Coronary artery (tissue), 2 donors: Measurements from ENCODE around the gene CTSF.
"Not testable (repeated sequence)": the region's sequence is repeated elsewhere in the genome, so short reads cannot be mapped to it uniquely, and the experiment has no call there.

Source experiments
- DNase-seq: peaks from one replicate; pipeline ENCODE4 v3.0.0-alpha.2; 2017; ENCODE audit warnings: low spot score
- H3K27ac ChIP-seq, 2 donors: fragments of 200-600 bp; sonication (generic); one replicate each; pipeline ENCODE4 v1.5.1; 2016 to 2019
- H3K4me3 ChIP-seq: fragments of 200-600 bp; sonication (generic); 2 replicates; pipeline ENCODE4 v1.5.1; 2016; ENCODE audit warnings: mild to moderate bottlenecking, moderate library complexity
- TF ChIP-seq, protein P1 (sequence below): fragments of 200-600 bp; sonication (generic); IDR thresholded peaks from one replicate; pipeline ENCODE4 v1.5.1; 2019; ENCODE audit warnings: antibody characterized with exemption

The CTSF gene

DNA sequence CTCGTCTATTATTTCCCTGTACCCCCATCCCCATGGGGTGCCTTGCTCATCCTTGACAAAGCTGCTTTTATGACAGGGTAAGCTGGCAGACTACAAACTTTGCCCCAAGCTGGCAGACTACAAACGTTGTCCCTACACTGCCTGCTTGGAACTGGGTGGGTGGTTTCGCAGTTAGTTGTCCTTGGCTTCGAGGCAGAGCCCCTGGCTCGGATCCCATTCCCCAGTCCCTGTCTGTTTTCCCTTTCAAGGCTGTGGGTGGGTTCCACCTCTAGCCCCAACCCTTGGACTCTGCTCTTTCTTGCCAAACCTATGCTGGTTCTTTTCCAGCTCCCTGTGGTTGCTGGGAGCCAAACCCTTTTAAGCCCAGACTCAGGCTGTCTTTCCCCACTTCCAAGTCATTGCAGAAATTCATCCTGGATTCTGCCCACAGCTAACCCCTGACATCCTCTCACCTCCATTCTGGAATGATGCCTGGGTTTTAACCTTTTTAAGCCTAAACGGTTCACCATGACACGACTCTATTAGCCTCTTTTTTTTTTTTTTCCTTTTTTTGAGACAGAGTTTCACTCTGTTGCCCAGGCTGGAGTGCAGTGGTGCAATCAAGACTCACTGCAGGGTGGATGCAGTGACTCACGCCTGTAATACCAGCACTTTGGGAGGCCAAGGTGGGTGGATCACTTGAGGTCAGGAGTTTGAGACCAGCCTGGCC is 38.9 kb upstream of the CTSF start:
- H3K27ac ChIP-seq: peak overlapping the region; percentile 63 to 87
- peak; percentile 93 for DNase-seq
- TF ChIP-seq, protein P1, sequence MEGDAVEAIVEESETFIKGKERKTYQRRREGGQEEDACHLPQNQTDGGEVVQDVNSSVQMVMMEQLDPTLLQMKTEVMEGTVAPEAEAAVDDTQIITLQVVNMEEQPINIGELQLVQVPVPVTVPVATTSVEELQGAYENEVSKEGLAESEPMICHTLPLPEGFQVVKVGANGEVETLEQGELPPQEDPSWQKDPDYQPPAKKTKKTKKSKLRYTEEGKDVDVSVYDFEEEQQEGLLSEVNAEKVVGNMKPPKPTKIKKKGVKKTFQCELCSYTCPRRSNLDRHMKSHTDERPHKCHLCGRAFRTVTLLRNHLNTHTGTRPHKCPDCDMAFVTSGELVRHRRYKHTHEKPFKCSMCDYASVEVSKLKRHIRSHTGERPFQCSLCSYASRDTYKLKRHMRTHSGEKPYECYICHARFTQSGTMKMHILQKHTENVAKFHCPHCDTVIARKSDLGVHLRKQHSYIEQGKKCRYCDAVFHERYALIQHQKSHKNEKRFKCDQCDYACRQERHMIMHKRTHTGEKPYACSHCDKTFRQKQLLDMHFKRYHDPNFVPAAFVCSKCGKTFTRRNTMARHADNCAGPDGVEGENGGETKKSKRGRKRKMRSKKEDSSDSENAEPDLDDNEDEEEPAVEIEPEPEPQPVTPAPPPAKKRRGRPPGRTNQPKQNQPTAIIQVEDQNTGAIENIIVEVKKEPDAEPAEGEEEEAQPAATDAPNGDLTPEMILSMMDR: no peak

DNA sequence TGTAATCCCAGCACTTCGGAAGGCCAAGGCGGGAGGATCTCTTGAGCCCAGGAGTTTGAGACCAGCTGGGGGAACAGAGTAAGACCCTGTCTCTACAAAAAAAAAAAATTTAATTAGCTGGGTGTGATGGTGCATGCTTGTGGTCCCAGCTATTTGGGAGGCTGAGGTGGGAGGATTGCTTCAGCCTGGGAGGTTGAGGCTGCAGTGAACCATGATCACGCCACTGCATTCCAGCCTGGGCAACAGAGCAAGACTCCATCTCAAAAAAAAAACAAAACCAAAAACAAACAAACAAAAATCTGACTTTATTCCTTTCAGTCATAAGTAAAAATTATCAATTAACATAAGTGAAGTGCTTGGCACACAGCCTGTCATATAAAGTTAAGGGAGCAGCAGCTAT is 38.2 kb upstream of the CTSF start:
- not testable (repeated sequence) for H3K4me3 ChIP-seq, DNase-seq
- H3K27ac ChIP-seq: peak overlapping the region; percentile 63 to 87

More for the DNA sequence above, 38.9 kb upstream of the CTSF start:
- H3K4me3 ChIP-seq: no peak overlapping the region

DNA sequence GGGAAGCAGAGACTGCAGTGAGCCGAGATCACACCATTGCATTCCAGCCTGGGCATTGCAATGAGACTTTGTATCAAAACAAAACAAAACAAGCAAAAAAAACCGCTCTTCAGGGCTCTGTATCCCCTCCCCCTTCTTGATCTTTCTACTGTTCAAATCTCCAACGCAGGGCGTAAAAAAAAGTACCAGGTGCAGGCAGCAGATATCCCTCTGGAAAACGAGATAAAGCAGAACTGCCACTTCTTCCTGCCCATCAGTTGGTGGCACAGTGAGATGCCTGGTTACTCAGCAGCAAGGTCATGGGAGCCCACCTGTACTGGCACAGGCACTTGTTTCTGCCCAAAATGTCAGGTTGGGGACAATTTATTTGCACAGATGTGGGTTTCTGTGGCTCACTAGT is 35.7 kb upstream of the CTSF start:
- H3K27ac ChIP-seq: no peak overlapping the region
- no peak for DNase-seq
- H3K4me3 ChIP-seq: no peak overlapping the region
- TF ChIP-seq, protein P1: no peak

DNA sequence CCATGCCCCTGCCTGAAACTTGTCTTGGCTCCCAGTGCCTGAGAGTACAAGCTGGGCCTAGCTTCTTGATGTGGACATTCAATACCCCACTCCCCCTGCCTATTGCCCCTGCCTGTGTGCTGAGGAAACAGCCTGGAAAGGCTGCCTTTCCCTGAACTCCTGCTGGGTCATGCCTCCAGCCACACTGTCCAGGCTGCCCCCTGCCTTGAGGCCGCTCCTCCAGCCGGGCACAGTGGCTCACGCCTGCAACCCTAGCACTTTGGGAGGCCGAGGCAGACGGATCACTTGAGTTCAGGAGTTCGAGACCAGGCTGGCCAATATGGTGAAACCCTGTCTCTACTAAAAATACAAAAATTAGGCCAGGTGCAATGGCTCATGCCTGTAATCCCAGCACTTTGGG is 34.7 kb upstream of the CTSF start:
- peak overlapping the region; percentile 4 to 69 for H3K27ac ChIP-seq
- DNase-seq: no peak
- TF ChIP-seq, protein P1: no peak
- no peak overlapping the region for H3K4me3 ChIP-seq

DNA sequence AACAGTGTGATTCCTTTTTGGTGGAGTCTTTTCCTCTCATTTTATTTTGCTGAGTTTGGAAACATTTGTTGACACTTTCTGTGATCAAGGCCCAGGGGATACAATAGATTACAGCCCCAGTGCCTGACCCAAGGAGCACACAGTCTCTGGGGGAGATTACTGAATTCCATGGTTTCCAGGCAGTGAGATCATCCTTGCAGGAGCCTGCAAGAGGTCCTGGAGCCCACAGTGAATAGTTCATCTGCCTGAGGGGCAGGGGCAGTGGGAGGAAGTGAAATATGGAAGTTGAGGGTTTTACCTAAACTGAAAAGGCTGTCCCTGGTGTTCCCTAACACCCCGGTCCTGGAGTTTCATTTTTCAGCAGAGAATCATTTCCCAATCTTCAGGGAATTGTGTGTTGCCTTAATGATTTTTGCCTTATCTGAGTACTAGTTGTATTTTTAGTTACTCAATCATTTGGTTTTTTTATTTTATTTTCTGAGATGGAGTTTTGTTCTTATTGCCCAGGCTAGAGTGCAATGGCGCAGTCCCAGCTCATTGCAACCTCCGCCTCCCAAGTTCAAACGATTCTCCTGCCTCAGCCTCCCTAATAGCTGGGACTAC is 32.3 kb upstream of the CTSF start:
- H3K4me3 ChIP-seq: no peak overlapping the region
- DNase-seq: no peak
- H3K27ac ChIP-seq: peak overlapping the region in 1 of 2 donors; percentile 49
- TF ChIP-seq, protein P1: no peak

DNA sequence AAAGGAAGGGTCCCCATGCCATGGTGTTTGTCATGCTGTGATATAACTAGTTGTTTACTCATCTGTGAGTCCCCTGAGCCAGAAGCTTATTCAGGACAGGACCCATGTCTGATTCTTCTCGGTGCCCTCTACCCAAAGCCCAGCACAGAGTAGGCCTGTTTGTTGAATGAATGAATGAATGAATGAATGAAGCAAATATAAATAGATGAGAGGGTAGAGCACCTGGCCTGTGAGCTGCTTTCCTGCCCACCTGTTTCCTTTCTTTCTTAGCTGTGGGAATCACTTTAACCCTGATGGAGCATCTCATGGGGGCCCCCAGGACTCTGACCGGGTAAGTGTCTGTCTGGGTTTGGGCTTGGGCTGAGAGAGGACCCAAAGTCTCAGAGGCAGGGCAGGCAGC is 31.8 kb upstream of the CTSF start:
- no peak overlapping the region for H3K4me3 ChIP-seq
- no peak for DNase-seq
- TF ChIP-seq, protein P1: no peak
- H3K27ac ChIP-seq: peak overlapping the region in 1 of 2 donors; percentile 49

DNA sequence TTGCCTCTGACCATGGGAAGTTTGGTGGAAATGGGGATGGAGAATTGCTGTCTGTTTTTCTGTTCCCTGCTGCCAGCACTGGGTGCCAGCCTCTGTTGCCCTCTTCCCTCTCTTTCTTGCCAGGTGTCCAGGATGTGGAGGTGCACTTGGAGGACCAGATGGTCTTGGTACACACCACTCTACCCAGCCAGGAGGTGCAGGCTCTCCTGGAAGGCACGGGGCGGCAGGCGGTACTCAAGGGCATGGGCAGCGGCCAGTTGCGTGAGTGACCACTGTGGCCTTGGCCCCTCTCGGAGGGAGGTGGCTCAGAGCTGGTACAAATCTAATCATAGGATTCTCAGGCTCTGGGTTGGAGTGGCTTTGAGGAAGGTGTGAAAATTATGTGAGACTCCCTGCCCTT is 30.6 kb upstream of the CTSF start:
- no peak overlapping the region for H3K4me3 ChIP-seq
- H3K27ac ChIP-seq: no peak overlapping the region
- no peak for DNase-seq
- TF ChIP-seq, protein P1: no peak
